Measurements from ENCODE around the gene FHIT.

GRCh38 chr3:60746695-60747416 lies 504.4 kb downstream of the FHIT start:
- no peak for TF ChIP-seq CTCF (conservative IDR thresholded peaks at IDR 0.05)
- TF ChIP-seq EZH2 (IDR thresholded peaks at IDR 0.05; ENCODE audit: low read depth) = no peak

Measured in PC-9 (cell line).